Pancreas (tissue), 10 donors: Measurements from ENCODE around the gene C11orf24. TPM values are rescaled to one million over a fixed set of nuclear protein-coding genes. Genes with fewer than 3 reads are reported as not detected.

ENCODE experiments used
- ATAC-seq, 4 donors: fragments of 200-7000 bp; cut with Tn5 transposase; one replicate each; pipeline versions ENCODE4 v1.8.0 to v1.9.1; 2020; ENCODE audit warnings: mild to moderate bottlenecking in 4 of 4, moderate library complexity in 4 of 4
- DNase-seq, 6 donors: peaks; one replicate each; pipeline ENCODE4 v3.0.0-alpha.2; 2020
- FAIRE-seq: peaks from 2 replicates; lab custom pipeline; 2012; peaks lifted over from hg19 to GRCh38; lab: Jason Lieb, UNC
- H3K27ac ChIP-seq, 4 donors: fragments of 200-600 bp; sonication (generic); 1 replicate in 3 of 4; 2 replicates in 1 of 4; pipeline versions ENCODE4 v1.5.0 to v1.8.0; 2020
- H3K27me3 ChIP-seq, 4 donors: fragments of 200-600 bp; one replicate each; pipeline ENCODE4 v1.8.0; 2021
- H3K36me3 ChIP-seq, 3 donors: fragments of 200-600 bp; sonication (generic) in 1 of 3; one replicate each; pipeline versions ENCODE4 v1.5.0 to v1.8.0; 2020 to 2021
- H3K4me1 ChIP-seq, 3 donors: fragments of 200-600 bp; one replicate each; pipeline ENCODE4 v1.8.0; 2021
- H3K4me3 ChIP-seq, 4 donors: fragments of 200-600 bp; sonication (generic) in 2 of 4; one replicate each; pipeline versions ENCODE4 v1.5.0 to v1.8.0; 2020 to 2021
- H3K9me3 ChIP-seq, 4 donors: fragments of 200-600 bp; one replicate each; pipeline ENCODE4 v1.8.0; 2021
- WGBS, 2 donors: extraction: QIAGEN DNeasy Blood & Tissue Kit; methylation state at CpG; one replicate each; pipeline ENCODE4 v1.1.7; 2013; 5-methylcytosine and 5-hydroxymethylcytosine counted together
- intact Hi-C, 3 donors: fragments of 100-400 bp; cut with DNase I; formaldehyde crosslinking; loops; one replicate each; pipeline versions ENCODE4 v1.11.1 to v1.14.2; 2022
- polyA plus RNA-seq, 2 donors: library from polyadenylated mRNA; stranded (reverse); fragments of 200-250 nt; gene quantifications; one replicate each; pipeline ENCODE4 v1.2.3, GENCODE V29; 2013
- total RNA-seq, 6 donors: library from RNA; stranded (reverse); fragmentation: NEBNext Ultra II Directional in 4 of 6; extraction: Animal tissue kit (Norgen Biotek cat#: 25700) in 4 of 6; gene quantifications; one replicate each; pipeline versions ENCODE4 v1.2.1 to v1.2.4, GENCODE V29; 2021 to 2023
- TF ChIP-seq, protein P1 (sequence below), 4 donors: fragments of 200-600 bp; sonication (generic) in 3 of 4; IDR thresholded peaks; one replicate each; pipeline versions ENCODE4 v1.5.0 to v1.8.0; 2021; ENCODE audit warnings: antibody characterized with exemption in 4 of 4
- donor health status: healthy with polysubstance abuse.
- donor health status: DM: no; HTN: no; CAD: no; lungs with moderate emphysema.
- donor health status: DM: no; HTN: no; CAD: no.
- donor health status: control.
- donor health status: control.
- donor health status: Bipolar disorder and iron deficiency.
- donor health status: DM: yes; HTN: yes; CAD: no.
- donor health status: DM: no; HTN: no; CAD: no.
- donor health status: DM: no; HTN: no; CAD: no.
- donor health status: DM: yes; HTN: yes; CAD: no.

The C11orf24 gene
- total and polyA plus RNA-seq, 8 donors = 12.4 to 20.3 (median 17.8) TPM

DNA sequence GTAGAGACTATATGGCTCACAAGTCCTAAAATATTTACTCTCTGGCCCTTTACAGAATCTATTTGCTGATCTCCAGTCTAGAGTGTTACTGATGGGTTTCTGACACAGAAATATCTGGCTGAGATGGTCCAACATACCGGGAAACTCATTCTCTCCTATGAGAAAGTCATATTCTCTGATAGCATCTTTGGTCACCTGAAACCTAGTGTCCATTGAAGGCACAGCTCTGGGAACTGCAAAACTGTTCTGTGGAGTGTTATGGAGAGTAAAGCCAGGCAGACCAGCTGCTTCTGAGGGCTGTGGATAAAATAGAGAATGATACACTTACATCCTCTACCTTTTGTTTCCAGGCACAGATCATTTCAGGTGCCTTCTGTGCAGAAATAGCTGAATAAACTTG, 2.5 kb upstream of the C11orf24 start:
- Histone ChIP-seq H3K4me1 (peaks cover 8 to 17% (median 12%) of the 10 kb centered on the region in 3 donors), H3K9me3 (no peaks in the 10 kb centered on the region), H3K4me3 (no peak overlapping the region), H3K27me3 (no peaks in the 10 kb centered on the region), H3K27ac (no peak overlapping the region), H3K36me3 (no peaks in the 10 kb centered on the region)
- no peak for ATAC-seq
- intact Hi-C loops = no loop called here
- 76 to 84% methylated on average over 1 of the region's 1 CpG for WGBS, 2 donors
- DNase-seq = no peak
- TF ChIP-seq, protein P1, sequence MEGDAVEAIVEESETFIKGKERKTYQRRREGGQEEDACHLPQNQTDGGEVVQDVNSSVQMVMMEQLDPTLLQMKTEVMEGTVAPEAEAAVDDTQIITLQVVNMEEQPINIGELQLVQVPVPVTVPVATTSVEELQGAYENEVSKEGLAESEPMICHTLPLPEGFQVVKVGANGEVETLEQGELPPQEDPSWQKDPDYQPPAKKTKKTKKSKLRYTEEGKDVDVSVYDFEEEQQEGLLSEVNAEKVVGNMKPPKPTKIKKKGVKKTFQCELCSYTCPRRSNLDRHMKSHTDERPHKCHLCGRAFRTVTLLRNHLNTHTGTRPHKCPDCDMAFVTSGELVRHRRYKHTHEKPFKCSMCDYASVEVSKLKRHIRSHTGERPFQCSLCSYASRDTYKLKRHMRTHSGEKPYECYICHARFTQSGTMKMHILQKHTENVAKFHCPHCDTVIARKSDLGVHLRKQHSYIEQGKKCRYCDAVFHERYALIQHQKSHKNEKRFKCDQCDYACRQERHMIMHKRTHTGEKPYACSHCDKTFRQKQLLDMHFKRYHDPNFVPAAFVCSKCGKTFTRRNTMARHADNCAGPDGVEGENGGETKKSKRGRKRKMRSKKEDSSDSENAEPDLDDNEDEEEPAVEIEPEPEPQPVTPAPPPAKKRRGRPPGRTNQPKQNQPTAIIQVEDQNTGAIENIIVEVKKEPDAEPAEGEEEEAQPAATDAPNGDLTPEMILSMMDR (IDR thresholded peaks at IDR 0.05) = no peak
- no peak for FAIRE-seq

DNA sequence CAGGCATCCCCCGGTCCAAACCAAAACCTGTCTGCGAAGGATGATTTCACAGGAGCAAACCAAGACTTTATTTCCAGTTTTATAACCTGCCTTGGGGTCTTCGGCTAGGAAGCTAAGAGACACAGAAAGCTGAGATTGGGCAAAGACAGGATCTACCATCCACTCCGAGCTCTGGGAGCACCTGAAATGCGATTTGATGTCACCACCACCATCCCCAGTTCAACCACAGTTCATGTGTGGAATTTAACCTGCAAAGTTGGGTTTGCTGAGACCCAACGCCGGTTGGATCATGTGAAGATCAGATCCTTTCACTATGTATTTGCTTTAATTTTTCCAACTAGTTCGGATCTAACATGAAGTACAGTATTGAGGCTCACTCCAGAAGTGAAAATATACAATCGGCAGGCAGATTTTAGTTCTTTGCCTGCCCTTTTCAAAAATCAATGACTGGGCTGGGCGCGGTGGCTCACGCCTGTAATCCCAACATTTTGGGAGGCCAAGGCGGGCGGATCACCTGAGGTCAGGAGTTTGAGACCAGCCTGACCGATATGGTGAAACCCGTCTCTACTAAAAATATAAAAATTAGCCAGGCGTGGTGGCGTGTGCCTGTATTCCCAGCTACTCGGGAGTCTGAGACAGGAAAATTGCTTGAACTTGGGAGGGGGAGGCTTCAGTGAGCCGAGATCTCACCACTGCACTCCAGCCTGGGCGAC, 1.4 kb upstream of the C11orf24 start:
- TF ChIP-seq, protein P1 (IDR thresholded peaks at IDR 0.05) = no peak
- peak overlapping the region in 2 of 4 donors; percentile 79 to 80 for H3K4me3 ChIP-seq
- intact Hi-C loops = no loop called here
- no peaks in the 10 kb centered on the region for H3K36me3 ChIP-seq
- H3K27ac ChIP-seq = no peak overlapping the region
- WGBS, 2 donors = 90 to 93% methylated on average over 21 of the region's 21 CpGs
- H3K9me3 ChIP-seq = no peaks in the 10 kb centered on the region
- peaks cover 8 to 20% (median 12%) of the 10 kb centered on the region in 3 donors for H3K4me1 ChIP-seq
- no peak for DNase-seq
- FAIRE-seq = no peak
- no peak for ATAC-seq
- no peaks in the 10 kb centered on the region for H3K27me3 ChIP-seq

DNA sequence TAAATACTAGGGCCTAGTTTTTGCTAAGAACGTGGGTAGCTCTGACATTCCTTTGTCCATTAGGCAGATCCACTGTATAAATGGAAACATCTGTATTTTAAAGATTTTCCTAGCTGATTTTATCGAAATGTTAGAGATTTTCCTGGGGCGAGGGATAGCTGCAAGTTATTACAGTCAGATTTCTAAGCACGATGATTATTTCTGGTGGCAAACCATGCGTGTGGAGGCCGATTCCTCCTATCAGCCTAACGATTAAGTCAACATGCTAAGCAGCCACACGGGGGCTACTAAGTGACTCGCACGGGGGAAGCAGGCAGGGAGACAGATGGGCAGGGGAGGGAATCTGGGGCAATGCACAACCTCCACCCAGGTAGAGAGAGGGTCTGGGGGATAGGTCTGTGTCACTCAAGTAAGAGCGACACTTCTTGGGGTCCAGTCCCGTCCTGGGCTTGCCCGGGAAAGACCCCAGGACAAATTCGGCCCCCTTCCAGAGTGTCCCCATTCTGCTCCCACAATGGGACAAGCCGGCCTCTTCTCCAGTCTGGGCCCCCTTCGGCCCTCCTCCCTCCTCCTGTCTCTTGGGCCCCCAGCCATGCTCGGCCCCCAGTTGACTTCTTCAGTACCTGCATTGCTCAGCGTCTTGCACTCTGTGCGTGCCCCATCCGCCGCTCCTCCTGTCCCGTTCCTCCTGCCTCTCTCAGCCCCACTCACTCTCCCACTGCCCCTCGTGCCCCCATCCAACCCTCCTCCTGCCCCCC, 571 bp downstream of the C11orf24 start:
- H3K27ac ChIP-seq = peak overlapping the region; percentile 88 to 94 (median 90)
- H3K27me3 ChIP-seq = no peaks in the 10 kb centered on the region
- H3K4me1 ChIP-seq = peaks cover 8 to 20% (median 12%) of the 10 kb centered on the region in 3 donors
- 2% methylated on average over 20 to 23 of the region's 23 CpGs for WGBS, 2 donors
- no peak for FAIRE-seq
- intact Hi-C loops = no loop called here
- H3K9me3 ChIP-seq = no peaks in the 10 kb centered on the region
- peak; percentile 49 to 81 (median 57) for DNase-seq
- H3K36me3 ChIP-seq = peaks cover 0 to 14% (median 3%) of the 10 kb centered on the region in 3 donors
- ATAC-seq = peak; percentile 46 to 75 (median 54)
- peak overlapping the region; percentile 64 to 80 (median 78) for H3K4me3 ChIP-seq
- TF ChIP-seq, protein P1 (IDR thresholded peaks at IDR 0.05) = no peak

DNA sequence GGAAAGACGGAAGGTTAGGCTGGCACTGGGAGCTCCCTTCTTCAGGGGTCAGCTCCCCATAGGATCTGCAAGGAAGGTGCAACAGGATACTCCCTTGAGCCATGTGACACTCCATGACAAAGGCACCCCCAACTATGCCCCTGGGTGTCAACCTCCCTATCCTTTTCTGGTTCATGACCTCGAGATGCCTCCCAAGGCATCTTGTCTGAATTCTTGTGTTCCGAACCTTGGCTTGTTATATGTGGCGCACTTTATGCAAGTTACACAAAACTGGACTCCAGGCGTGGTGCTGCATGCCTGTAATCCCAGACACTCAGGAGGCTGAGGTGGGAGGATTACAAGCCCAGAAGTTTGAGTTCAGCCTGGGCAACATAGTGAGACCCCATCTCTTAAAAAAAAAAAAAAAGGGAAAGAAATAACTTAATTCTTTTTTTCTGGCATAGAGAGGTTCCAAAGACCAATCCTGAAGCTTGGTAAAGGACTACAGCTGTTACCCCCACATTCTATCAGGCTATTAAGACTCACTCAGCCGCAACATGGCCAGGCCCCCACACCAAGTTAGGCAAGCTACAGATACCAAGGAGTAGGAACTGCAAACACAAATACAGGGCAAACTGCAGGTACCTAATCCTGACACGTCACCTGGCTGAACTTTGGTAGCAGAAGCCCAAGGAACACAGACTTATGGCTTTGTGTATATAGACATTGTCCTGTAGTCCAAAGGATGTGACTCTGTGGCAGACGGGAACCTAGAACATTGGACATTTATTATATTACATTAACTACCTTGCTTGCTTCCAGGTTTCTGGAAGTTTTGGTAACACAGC, 1.4 kb downstream of the C11orf24 start:
- intact Hi-C loops = no loop called here
- no peak for DNase-seq
- no peak for ATAC-seq
- WGBS, 2 donors = 59 to 69% methylated on average over 8 of the region's 8 CpGs
- Histone ChIP-seq H3K4me1 (peaks cover 8 to 20% (median 12%) of the 10 kb centered on the region in 3 donors), H3K27me3 (no peaks in the 10 kb centered on the region), H3K27ac (peak overlapping the region; percentile 88 to 94 (median 90)), H3K36me3 (peaks cover 0 to 17% (median 3%) of the 10 kb centered on the region in 3 donors), H3K4me3 (peak overlapping the region in 3 of 4 donors; percentile 76 to 80 (median 79)), H3K9me3 (no peaks in the 10 kb centered on the region)
- TF ChIP-seq, protein P1 (IDR thresholded peaks at IDR 0.05) = no peak
- FAIRE-seq = no peak
